HG02610 (cell line): Measurements from ENCODE around the gene EVA1A.

Experiments used
- ATAC-seq: cut with Tn5 transposase; IDR thresholded peaks from one replicate; pipeline ENCODE4 v1.9.1; 2021; ENCODE audit warnings: mild to moderate bottlenecking, moderate library complexity; ENCODE audit not compliant: unreplicated experiment

The EVA1A gene

DNA sequence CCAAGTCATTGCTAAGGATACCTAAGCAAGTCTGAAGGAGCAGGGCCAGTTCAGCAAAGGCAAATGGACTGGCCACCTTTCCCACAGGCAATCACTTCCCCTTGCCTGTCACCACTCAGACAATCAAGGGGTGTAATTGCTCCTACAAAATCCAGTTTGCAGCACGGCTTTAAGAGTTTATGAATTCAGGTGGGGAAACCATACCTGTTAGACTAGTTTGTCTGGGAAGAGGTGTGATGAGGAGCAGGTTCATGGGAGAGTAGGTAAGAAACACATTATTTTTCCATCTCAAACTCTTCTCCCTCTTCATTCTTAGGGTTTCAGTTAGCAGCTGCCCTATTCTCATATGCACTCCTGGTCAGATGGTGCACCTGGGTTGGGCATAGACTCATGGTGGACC, 102.5 kb downstream of the EVA1A start:
- no peak for ATAC-seq

DNA sequence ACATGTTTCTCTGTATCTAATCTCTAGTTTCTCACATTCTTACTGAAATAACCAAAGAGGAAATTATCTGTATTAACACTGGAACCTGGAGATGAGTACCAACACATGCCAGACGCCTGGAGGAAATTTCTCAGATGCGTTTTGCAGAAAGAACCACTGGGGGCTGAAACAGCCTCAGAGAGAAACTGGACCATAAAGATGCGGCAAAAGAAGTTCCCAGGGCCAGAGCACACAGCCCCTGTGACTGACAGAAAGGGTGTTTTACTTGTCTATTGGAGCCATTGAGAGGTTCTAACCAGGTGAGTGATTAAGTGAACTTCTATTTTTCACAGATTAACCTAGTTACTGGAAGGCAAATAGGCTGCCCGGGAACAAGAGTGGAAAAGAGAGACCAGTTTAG, 103.9 kb downstream of the EVA1A start:
- no peak for ATAC-seq

DNA sequence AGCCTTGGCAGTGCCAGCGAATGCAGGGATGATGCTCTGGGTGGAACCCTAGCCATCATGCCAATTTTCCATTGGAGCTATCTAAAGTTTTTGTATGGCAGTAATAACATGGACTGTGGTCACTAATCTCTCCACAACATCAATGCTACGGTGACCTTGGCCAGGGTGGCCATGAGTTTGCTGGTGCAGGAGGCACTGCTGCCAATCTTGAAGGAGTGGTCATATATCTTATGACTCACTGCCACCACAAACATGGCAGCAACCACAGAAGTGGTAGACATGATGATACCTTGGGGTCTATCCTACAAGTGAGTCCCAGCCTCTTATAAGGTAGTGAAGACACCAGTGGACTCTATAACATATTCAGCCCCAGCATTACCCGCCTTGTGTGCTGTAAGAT, 104.6 kb downstream of the EVA1A start:
- no peak for ATAC-seq

DNA sequence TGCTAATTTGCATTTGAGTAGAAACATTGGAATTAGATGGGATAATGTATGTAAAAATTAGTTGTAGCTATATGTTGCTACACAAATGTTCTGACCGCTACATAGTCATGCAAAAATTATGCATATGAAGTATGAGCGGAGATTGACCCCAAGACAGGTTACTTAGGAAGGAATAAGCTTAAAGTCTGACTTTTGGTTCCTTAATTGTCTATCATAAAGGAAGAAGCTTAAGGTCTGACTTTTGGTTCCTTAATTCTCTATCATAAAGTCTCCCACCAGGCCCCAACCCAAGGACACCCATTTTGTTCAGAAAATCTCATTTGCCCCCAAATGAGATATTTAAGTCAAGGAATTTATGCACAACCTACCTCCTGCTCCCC, 106.5 kb downstream of the EVA1A start:
- no peak for ATAC-seq

DNA sequence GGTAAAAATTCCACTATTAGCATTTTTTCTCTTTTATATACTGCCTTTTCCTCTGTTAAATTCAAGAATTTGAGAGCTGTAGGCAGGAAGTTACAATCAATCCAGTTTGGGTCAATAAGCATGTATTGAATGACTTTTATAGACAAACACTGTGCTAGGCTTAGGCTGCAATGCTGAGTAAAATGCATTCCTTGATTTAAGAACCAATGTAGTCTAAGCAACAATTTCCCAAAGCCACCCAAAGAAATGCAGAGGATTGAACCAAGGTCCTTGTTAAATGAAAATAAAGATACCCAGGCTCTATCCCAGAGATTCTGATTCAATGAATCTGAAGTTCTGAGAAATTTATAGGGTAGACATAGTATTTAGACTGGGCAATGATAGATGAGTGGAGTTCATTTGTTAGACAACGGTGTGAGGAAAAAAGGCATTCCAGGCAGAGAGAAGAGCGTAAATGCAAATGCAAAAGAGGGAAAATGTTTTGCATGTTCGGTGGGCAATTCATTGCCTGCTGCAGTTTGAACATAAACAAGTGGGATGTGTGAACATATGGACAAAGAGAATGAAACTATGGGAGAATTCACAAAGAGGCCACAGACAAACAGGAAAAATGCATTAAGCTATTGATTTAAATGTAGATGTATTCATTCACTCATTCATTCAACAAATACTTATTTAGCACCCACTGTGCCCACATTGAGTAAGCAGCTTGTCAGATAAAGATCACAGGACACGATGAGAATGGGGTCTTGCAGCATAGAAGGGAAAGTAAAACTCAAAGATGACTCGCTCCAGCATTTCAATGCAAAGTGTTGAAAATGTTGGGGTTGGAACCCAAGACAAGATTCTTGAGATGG, 107.1 kb downstream of the EVA1A start:
- no peak for ATAC-seq

DNA sequence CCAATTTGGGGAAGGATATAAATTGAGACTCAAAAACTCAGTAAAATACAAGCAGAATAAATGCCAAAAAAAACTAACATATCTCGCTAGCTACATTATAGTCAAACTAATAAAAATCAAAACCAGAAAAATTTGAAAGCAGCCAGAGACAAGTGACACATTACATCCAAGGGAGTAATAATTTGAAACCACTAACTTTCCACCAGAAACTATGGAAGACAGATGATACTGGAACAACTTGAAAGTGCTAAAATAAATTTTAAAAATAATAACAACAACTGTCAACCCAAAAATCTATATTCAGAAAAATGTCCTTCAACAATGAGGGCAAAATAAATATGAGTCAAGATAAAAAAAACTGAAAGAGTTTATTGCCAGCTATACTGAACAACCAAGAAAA, 110.7 kb downstream of the EVA1A start:
- ATAC-seq, result no peak

DNA sequence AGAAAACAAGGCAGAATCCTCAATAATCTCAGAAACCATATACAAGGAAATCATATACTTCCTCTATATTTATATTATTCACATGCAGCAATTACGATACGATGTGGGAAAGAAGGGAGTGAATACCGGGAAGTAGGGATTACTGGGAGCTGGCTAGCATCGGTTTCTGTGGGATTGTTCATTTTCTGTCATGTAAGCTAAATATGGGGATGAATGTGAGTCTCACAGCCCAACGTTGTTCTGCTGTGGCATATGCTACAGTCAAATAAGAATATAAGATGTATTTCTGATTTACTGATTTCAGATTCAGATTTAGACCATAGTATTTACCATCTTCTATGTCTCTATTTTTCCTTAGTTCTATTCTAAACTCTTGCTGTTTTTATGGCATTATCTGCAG, 113.6 kb downstream of the EVA1A start:
- no peak for ATAC-seq
